A172 (cell line): Measurements from ENCODE around the gene TMEM37. TPM values are rescaled to one million over a fixed set of nuclear protein-coding genes. Genes with fewer than 3 reads are reported as not detected.

Source experiments
- DNase-seq: peaks from one replicate; pipeline ENCODE4 v3.0.0-alpha.2; 2015; ENCODE audit warnings: low spot score
- total RNA-seq: library from RNA; depleted of rRNA; stranded (reverse); fragments of >200 nt; shearing (Covaris generic); gene quantifications from 2 replicates; pipeline ENCODE4 v1.2.3, GENCODE V29; 2014

Gene TMEM37
- total RNA-seq, 1 experiment from 2014 or later: 0.12 TPM

GRCh38 chr2:119417908-119418307 lies 13.7 kb upstream of the TMEM37 start:
- no peak for DNase-seq

- peak; percentile 33 for DNase-seq
Observed at GRCh38 chr2:119419065-119419464, 12.6 kb upstream of the TMEM37 start.

DNA sequence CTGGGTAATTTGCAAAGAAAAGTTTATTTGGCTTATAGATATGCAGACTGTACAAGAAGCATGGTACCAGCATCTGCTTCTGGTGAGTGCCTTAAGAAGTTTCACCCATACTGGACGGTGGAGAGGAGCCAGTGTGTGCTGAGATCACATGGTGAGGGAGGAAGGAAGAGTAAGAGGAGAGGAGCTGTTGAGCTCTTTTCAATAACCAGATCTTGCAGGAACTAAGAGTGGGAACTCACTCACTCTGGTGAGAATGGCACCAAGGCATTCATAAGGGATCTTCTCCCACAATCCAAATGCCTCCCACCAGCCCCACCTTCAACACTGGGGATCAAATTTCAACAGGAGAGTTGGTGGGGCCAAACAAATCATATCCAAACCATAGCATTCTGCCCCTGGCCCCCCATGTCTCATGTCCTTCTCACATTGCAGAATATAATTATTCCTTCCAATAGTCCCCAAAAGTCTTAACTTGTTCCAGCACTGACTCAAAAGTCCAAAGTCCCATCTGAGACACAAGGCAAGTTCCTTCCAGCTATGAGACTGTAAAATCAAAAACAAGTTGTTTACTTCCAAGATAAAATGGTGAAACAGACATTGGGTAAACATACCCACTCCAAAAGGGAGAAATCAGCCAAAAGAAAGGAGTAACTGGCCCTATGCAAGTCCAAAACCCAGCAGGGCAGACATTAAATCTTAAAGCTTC lies 11.7 kb upstream of the TMEM37 start:
- no peak for DNase-seq

DNA sequence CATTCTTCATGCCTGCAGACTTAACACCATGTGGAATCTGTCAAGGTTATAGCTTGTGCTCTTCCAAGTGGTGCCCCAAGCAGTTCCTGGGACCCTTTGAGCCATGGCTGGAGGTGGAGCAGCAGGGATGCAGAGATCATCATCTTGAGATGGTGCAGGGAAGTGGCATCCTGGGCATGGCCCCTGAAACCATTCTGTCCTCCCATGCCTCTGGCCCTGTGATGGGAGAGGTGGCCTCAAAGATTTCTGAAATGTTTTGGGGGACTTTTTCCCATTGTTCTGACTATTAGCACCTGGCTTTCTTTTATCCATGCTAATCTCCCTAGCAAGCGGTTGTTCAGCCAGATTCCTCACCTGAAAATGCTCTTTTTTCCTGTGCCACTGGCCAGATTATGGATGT lies 10.3 kb upstream of the TMEM37 start:
- DNase-seq: no peak

DNA sequence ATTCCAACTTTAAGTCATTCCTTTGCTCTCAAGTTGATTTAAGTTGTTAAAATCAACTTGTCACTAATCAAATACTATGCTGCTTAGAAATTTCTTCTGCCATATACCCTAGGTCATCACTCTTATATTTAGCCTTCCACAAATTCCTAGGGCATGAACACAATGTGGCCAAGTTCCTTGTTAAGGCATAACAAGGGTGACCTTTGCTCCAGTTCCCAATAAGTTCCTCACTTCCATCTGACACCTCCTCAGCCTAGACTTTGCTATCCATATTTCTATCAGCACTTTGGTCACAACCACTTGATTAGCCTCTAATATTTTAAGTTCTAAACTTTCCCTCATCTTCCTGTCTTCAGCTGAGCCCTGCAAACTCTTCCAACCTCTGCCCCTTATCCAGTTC lies 9.9 kb upstream of the TMEM37 start:
- DNase-seq: no peak

DNA sequence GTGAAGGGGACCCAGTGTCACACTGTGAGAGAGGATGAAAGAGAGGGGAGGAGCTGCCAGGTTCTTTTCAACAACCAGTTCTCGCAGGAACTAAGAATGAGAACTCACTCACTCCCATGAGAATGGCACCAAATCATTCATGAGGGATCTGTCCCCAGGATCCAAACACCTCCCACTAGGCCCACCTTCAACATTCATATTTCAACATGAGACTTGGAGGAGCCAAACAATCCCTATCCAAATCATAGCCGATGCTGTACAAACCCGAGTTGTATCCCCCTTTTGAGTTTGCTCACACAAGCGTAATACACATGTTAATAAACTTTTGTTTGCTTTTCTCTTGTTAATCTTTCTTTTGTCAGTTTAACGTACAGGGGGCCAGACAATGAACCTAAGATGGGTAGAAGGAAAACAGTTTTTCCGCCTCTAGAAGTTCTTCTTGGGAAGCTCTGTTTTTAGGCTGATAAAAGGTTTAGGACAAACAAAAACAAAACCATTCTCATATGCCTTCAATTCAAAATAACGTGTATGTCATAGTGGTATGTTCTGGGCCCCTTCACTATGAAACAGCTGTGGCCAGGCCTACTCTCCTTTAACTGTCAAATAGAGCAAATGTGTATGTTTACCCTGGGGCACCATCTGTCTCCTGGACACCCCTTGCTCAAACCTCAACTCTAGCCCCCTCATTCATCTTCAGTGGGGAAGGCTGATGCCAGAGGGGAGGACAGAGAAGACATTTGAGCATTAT lies 9.1 kb upstream of the TMEM37 start:
- DNase-seq: no peak

GRCh38 chr2:119423108-119423444 lies 8.6 kb upstream of the TMEM37 start:
- DNase-seq: no peak

DNA sequence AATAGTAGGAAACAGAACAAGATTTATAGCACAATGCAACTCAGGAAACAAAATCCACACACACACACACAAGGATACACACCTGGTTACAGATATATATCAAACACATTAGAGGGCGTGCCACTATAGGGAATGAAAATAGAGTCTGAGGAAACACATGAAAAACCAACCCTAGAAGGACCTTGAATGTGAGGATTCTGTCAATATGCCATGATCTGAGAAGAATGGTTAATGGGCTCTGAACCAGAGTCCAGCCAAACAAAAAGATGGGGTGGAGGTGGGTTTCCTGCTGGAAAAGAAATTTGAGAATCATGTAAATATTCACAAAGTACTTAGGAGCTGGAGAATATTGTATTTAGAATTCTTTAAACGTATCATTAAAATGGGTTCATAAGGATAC lies 7.8 kb upstream of the TMEM37 start:
- no peak for DNase-seq

DNA sequence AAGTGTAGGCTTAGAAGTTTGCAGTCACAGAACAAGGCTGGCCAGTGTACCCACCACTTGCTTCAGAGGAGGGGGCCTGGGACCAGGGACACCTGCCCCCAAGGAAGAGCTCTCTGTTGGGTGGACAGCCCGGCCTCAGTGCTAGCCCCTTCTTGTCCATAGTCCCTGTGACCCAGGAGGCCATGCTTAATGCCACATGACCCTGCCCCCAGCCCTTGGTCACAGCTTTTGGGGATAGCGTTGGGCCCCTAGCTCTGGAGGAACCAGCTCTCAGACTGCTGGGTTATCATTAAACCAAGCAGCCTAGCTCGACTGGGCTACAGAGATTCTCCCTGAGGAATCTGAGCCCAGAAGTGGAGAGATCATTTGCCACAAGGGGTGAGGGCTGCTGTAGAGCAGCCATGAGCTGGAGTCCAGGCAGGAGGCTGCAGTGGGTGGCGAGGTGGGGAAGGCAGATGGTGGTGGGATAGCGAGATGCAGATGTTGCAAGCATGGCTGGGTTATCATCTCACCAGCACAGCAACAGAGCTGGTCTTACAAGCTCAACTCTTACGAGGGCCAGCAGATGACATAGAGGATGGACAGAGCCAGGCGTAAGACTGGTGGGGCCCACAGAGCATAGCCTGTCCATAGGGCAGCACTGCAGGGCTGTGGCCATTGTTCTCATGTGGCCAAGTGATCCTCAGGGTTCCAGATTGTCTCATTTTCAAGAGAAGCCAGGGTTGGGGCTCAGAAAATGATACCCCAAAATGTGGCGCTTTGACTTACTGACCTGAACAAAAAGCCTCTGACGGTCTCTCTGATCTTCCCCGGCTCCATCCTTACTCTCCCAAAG lies 7.2 kb upstream of the TMEM37 start:
- DNase-seq: no peak

GRCh38 chr2:119425119-119425405 lies 6.6 kb upstream of the TMEM37 start:
- DNase-seq: no peak

- no peak for DNase-seq
Observed at GRCh38 chr2:119425620-119426395, 5.8 kb upstream of the TMEM37 start.

DNA sequence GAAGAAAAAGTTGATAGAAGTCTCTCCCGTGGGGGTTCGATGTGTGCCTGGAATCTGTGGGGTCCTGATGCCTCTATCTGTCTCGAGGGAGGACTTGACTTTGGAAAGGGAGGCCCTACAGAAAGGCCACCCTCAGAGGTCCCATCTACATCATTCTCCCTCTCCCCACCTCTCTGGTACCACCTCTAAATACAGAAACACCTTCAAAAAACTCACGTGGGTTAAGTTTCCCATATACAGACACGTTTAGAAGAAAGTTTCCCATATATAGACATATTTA lies 5.3 kb upstream of the TMEM37 start:
- DNase-seq: no peak

- DNase-seq: no peak
Observed at GRCh38 chr2:119426801-119427395, 4.8 kb upstream of the TMEM37 start.

DNA sequence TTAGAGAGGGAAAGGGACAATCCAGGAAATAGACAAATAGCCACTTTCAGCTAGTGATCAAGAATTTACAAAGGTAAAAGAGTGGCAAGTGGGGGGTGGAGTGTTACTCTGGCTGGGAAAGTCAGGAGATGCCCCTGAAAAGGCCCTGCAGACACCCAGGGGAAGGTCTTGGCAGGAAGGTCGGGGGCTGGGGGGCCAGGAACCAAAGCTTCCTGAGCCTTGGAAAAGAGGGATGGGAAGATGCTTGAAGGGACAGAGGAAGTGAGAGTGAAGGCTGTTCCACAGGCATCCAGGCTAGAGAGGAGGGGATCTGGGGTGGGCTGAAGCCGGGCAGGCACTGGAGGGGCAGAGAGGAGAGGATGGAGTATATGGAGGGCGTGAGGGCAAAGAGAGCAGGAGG lies 3.9 kb upstream of the TMEM37 start:
- no peak for DNase-seq

GRCh38 chr2:119428488-119429224 lies 3.0 kb upstream of the TMEM37 start:
- DNase-seq: no peak

DNA sequence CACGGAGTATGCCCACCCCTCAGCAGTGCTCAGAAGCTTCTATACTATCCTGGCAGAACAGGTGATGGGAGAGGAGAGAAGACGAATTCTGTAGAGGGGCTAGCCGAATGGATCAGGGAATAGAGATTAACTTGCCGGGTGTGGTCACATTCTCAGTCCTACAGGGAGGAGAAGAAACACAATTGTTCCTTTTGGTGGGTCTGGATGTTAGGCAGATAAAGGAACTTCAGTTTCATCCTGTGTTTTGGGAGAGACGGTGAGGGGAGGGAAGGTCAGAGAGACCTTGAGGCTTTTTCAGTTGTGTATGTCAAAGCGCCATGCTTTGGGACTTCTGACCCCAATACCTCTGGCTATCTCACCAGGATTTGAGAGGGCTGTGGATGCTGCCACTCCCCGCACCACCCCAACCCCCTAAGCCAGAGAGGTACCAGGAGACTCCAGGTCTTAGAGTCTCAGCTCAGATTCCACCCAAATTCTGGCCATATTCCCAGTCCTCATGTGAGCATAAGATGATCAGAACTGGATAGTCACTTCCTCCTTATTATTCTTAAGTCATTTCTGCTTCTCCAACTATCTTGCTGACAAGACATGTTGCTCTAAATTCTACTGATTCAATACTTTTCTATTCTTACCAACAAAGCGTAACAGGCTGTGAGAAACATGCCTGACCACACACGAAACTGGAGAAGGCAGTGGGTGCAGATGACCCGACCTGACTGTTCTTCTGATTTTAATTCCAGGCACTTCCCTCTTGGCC lies 2.3 kb upstream of the TMEM37 start:
- peak; percentile 13 for DNase-seq

DNA sequence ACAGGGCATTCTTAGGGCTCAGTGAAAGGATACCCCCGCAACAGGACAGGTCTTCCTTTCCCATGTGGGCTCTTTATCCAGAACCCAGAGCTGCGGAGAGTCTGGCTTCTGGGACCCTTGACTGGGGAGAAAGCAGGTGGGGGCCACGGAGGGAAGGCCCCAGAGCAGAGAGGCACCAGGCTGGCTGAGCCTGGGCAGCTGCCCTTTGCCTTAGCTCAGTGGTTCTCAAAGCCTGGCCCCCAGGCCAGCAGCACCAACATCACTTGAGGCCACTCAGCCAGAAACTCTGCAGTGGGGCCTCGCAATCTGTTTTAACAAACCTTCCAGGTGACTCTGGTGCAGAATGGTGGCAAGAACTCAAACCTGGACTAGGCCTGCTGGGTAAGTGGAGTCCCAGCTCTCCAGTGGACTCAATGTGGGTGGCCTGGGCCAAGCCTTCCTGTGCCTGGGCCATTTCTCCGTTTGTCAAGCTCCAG lies 1.6 kb upstream of the TMEM37 start:
- DNase-seq: no peak

DNA sequence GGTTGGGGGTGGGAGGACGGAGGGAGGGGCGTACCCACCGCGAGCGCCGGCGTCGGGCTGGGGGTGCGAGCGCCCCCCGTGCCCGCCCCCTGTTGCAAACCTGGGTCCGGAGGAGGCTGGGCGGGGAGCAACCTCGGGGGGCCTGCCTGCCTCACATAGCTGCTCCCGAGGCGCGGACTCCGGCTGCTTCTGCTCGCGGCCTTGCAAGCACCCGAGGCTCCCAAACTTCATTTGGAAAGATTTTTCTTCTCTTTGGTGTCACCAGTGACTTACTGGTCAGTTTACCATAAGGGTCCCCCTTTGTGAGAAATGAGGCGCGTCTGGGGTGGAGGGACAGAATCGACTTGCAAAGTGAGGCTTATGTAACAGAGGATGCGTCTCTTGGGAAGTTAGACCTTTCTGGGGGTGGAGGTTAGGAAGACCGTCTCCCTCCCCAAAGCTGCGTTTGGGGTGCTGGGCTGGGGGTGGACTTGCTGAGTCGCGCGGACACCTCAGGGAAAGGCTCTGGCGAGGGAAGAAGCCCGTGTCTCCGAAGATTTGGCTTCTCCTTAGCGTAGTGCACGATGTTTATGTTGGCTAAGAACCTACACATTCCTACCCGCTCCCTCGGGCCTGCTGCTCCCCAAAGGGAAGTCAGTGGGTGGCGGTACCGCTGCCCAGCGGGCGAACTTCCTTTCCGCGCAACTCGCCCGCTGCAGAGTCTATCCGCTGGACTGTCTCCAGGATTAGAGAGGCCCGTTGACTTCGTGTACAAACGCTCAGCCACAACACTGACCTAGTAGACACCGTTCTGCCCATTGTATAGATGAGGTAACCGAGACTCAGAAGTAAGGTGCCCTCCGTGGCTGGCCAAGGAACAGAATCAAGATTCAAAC lies 559 bp downstream of the TMEM37 start:
- DNase-seq: peak; percentile 22

- DNase-seq: no peak
Observed at GRCh38 chr2:119432851-119433522, 1.3 kb downstream of the TMEM37 start.
